ENCODE measurements around the gene ZNF699. TPM values are rescaled to one million over a fixed set of nuclear protein-coding genes. Genes with fewer than 3 reads are reported as not detected.
"Not testable (repeated sequence)": the region's sequence is repeated elsewhere in the genome, so short reads cannot be mapped to it uniquely, and the experiment has no call there.

ZNF699 gene
- total RNA-seq, 1 donor from 2014 or later, result 9.4 TPM

DNA sequence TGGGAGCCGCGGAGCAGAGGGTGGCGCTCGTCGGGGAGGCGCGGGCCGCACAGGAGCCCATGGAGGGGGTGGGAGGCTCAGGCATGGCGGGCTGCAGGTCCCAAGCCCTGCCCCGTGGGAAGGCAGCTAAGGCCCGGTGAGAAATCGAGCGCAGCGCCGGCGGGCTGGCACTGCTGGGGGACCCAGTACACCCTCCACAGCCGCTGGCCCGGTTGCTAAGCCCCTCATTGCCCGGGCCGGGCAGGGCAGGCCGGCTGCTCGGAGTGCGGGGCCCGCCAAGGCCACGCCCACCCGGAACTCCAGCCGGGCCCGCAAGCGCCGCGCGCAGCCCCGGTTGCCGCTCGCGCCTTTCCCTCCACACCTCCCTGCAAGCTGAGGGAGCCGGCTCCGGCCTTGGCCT lies 26.2 kb downstream of the ZNF699 start:
- DNase-seq, result not testable (repeated sequence)

DNA sequence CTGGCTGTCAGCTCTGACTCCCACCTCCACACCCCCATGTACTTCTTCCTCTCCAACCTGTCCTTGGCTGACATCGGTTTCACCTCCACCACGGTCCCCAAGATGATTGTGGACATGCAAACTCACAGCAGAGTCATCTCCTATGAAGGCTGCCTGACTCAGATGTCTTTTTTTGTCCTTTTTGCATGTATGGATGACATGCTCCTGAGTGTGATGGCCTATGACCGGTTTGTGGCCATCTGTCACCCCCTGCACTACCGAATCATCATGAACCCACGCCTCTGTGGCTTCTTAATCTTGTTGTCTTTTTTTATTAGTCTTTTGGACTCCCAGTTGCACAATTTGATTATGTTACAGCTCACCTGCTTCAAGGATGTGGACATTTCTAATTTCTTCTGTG lies 58.4 kb downstream of the ZNF699 start:
- no peak for DNase-seq

DNA sequence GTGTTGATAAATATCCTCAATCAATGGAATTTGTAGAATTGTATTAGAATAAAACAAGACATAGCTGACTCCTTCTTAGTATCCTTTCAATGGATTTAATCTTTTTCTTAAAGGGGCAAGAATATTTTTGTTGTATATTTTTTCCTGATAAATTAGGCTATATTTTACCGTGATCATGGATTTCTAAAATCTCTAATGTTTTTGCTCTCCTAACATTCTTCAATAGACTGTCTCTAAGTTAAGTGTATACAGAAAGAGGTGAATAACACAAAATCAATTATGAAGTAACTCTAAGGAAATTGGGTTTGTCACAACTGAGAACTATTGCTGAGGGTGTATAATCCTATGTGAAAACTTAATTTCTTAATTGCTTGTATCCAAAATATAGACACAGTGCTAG lies 59.0 kb downstream of the ZNF699 start, which contains the start of gene OR7E24:
Gene OR7E24 (plus strand): TSS at position 301 of the 400 bp plus-strand sequence. CDS start 114 bp downstream, outside the sequence.
- no peak for DNase-seq

Other genes with a start within 250 kb of the ZNF699 start
- gene OR1M1, start 222.8 kb downstream of the ZNF699 start, total RNA-seq, result not detected in 2 replicates
- gene OR7G2, start 202.4 kb downstream of the ZNF699 start, total RNA-seq, result not detected in 2 replicates
- not detected in 2 replicates for gene OR7G1, start 194.1 kb downstream of the ZNF699 start, total RNA-seq
- not detected in 2 replicates for gene OR7G3, start 182.9 kb downstream of the ZNF699 start, total RNA-seq
- 15.0 and 17.6 TPM in 2 replicates for gene ZNF317, start 169.4 kb downstream of the ZNF699 start, total RNA-seq
- gene OR7D2, start 130.9 kb downstream of the ZNF699 start, total RNA-seq, result under 0.01 TPM in 1 of 2 replicates, not detected in the other
- gene OR7D4, start 90.2 kb downstream of the ZNF699 start, total RNA-seq, result not detected in 2 replicates
- gene OR7E24, start 58.9 kb downstream of the ZNF699 start, total RNA-seq, result not detected in 2 replicates
- gene ZNF559, start 14.3 kb upstream of the ZNF699 start, total RNA-seq, result 13.2 and 25.7 TPM in 2 replicates
- 1.4 and 3.1 TPM in 2 replicates for gene ZNF177, start 53.2 kb upstream of the ZNF699 start, total RNA-seq
- 10.1 and 15.5 TPM in 2 replicates for gene ZNF266, start 125.7 kb upstream of the ZNF699 start, total RNA-seq
- gene ZNF560, start 188.8 kb upstream of the ZNF699 start, total RNA-seq, result 0.14 and 0.68 TPM in 2 replicates
- 24.2 and 24.3 TPM in 2 replicates for gene ZNF426, start 228.8 kb upstream of the ZNF699 start, total RNA-seq